GM11168 (cell line): ENCODE measurements around the gene GDE1.

ENCODE experiments used
- in situ Hi-C: fragments of 300-500 bp; cut with MboI; formaldehyde crosslinking; loops from one replicate; pipeline ENCODE4 v1.12.0; 2022; ENCODE audit warnings: low sequenced_read_pairs; ENCODE audit not compliant: unreplicated experiment

GDE1 gene

DNA sequence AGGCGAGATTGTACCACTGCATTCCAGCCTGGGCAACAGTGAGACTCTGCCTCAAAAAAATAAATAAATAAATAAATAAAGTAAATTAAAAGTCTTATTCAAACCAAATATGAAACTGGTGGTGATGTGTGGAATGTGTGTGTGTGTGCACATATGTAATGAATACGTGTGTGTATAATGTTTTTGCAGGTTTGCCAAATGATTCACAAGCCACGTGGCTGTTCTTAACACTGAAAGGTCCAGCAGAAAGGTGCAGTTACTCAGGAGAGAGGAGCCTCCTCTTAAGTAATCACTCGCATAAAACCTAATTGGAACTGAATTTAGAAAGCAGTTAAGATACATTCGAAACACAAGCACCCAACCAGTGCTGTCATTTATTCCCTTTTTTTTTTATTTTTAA is 22.9 kb downstream of the GDE1 start:
- in situ Hi-C loops = loop anchor here (10.0 kb wide), 1 partner anchor 104 kb away; no protein-coding TSS in a partner anchor

DNA sequence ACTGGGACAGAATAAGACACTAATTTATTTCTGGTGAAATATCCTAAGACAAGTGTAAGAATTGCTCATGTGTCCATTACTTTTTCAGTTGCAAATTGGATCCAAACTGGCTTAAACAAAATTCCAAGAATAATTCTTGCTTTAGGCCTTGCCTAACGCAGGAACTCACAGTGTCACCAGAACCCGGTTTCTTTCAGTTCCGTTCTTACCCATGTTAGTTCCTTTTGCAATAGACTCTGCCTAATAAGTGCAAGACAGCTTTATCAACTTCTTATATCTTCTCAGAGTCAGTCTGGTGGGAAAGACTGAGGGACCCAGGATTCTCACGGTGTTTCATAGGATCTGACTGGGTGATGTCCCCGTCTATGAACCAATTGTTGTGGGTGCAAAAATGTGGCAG is 24.7 kb downstream of the GDE1 start:
- in situ Hi-C loops = loop anchor here (10.0 kb wide), 1 partner anchor 102 kb away; no protein-coding TSS in a partner anchor

DNA sequence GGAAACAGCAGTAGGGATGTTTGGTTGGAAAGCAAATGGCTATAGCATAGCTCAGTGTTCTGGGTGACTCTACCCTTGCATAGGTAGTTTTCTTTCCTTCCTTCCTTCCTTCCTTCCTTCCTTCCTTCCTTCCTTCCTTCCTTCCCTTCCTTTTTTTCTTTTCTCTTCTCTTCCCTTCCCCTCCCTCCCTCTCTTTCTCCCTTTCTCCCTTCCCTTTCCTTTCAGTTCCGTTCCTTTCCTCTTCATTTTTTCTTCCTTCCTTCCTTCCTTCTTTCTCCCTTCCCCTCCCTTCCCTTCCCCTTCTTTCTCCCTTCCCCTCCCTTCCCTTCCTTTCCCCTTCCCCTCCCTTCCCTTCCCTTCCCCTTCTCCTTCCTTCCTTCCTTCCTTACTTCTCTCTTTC is 31.3 kb downstream of the GDE1 start:
- in situ Hi-C loops = loop anchor here (10.0 kb wide), 1 partner anchor 96 kb away; no protein-coding TSS in a partner anchor

DNA sequence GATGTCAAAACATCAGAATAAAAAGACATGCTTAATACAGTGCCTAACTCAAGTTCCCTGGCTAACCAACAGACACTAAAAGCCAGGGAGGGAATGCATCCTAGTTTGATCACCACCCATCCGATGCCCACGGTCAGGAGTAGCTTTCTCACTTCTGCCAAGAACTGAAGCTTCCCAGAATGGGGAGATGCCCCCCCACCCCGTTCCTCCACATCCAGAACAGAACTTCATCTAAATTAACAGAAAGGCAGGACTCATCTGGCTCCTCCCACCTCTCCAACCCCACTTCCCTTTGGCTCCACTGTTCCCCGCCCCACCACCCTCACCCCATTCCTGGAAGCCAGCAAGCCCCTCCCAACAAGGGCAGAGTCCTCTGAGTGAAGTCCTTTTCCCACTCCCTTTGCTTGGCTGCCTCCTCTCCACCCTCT is 33.7 kb downstream of the GDE1 start:
- in situ Hi-C loops = no loop called here

- in situ Hi-C loops = no loop called here
Measured at GRCh38 chr16:19486750-19487325, 35.1 kb downstream of the GDE1 start.

- in situ Hi-C loops = no loop called here
Measured at GRCh38 chr16:19486051-19486450, 35.8 kb downstream of the GDE1 start.

DNA sequence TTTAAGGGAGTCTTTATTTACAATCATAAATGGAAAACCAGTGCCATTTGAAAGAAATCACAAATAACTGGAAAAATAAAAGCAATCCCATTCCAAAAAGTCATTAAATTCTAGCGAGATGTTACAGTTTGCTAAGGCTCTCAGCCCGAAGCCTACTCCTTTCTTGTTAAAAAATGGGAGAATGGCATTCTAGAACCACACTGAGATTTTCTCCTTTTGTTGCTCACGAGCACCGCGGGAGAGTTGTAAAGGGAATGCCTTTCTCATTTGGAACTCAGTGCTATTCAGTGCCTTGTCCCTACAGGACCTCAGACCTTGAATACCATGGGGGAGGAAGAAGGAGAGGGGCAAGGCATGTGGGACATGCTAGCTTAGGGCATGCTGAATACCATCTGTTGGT is 36.3 kb downstream of the GDE1 start:
- in situ Hi-C loops = no loop called here

GRCh38 chr16:19484096-19484495 is 37.8 kb downstream of the GDE1 start:
- in situ Hi-C loops = no loop called here

GRCh38 chr16:19482291-19482690 is 39.6 kb downstream of the GDE1 start:
- in situ Hi-C loops = no loop called here

GRCh38 chr16:19481769-19482168 is 40.1 kb downstream of the GDE1 start:
- in situ Hi-C loops = no loop called here

DNA sequence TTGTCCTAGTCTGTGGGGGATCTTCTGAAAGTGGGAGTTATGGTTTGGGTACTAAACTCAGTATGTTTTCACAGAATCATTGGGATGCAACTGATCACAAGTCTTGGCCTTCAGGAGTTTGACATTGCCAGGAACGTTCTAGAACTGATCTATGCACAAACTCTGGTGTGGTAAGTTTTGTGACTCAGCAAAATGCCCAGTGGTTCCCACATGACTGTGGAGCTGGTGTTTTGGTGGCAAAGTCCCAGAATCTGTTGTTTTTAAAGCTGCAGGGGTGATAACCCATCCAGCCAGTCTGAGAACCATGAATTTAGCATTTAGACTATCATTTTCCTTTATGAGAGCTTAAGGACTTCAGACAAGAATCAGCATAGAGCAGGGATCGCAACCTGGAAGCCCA is 40.6 kb downstream of the GDE1 start:
- in situ Hi-C loops = no loop called here

GRCh38 chr16:19479302-19479721 is 42.6 kb downstream of the GDE1 start:
- in situ Hi-C loops = no loop called here

GRCh38 chr16:19478505-19478904 is 43.4 kb downstream of the GDE1 start:
- in situ Hi-C loops = no loop called here

- in situ Hi-C loops = no loop called here
Measured at GRCh38 chr16:19474617-19475016, 47.3 kb downstream of the GDE1 start.

- in situ Hi-C loops = no loop called here
Measured at GRCh38 chr16:19472482-19472881, 49.4 kb downstream of the GDE1 start.

- in situ Hi-C loops = no loop called here
Measured at GRCh38 chr16:19468300-19468699, 53.6 kb downstream of the GDE1 start.

GRCh38 chr16:19463468-19464315 is 58.2 kb downstream of the GDE1 start:
- in situ Hi-C loops = no loop called here

GRCh38 chr16:19460397-19460796 is 61.5 kb downstream of the GDE1 start:
- in situ Hi-C loops = no loop called here

- in situ Hi-C loops = no loop called here
Measured at GRCh38 chr16:19458722-19459379, 63.0 kb downstream of the GDE1 start.
